HepG2 (cell line): ENCODE measurements around the gene DDX50. TPM values are rescaled to one million over a fixed set of nuclear protein-coding genes. Genes with fewer than 3 reads are reported as not detected.

Experiments used
- EHMT2 ChIP-seq: fragments of 200-600 bp; sonication (generic); IDR thresholded peaks from 2 replicates; pipeline ENCODE4 v1.7.0; 2017; ENCODE audit warnings: antibody characterized with exemption, low read depth, low read length, borderline replicate concordance
- FOXO4 ChIP-seq: sonication (generic); formaldehyde crosslinking; conservative IDR thresholded peaks from 2 replicates; pipeline ENCODE4 v1.8.1; 2023; ENCODE audit warnings: missing genetic modification reagents
- IKZF5 ChIP-seq: IDR thresholded peaks from 2 replicates; pipeline ENCODE4 v1.6.1; 2018; ENCODE audit warnings: missing genetic modification reagents, mild to moderate bottlenecking, missing compliant biosample characterization
- STAG1 ChIP-seq: sonication (generic); formaldehyde crosslinking; IDR thresholded peaks from 2 replicates; pipeline ENCODE4 v1.4.0; 2020; ENCODE audit warnings: missing genetic modification reagents
- ZNF264 ChIP-seq: sonication (generic); formaldehyde crosslinking; IDR thresholded peaks from 2 replicates; pipeline ENCODE4 v1.4.0; 2020; ENCODE audit warnings: missing genetic modification reagents
- polyA plus RNA-seq, 8 experiments: library from polyadenylated mRNA; depleted of rRNA in 3 of 8; stranded (reverse) in 7 of 8; unstranded in 1 of 8; fragments of >200 nt; fragmentation: Illumina TruSeq in 4 of 8; extraction: Trizol in 4 of 8; gene quantifications; 2 replicates each; pipeline versions ENCODE4 v1.2.1 to v1.2.3, GENCODE V29; 2011 to 2016; ENCODE audit warnings: low read depth in 4 of 8, missing spikeins in 1 of 8, mixed read lengths in 1 of 8; ENCODE audit not compliant: insufficient read depth in 1 of 8
- total RNA-seq, 5 experiments: library from RNA; depleted of rRNA; stranded (reverse); fragments of >200 nt; fragmentation: Illumina TruSeq; extraction: Trizol; gene quantifications; 2 replicates each; pipeline ENCODE4 v1.2.3, GENCODE V29; 2016; ENCODE audit warnings: low read depth in 1 of 5
- TF ChIP-seq, protein P1 (sequence below): sonication (generic); formaldehyde crosslinking; IDR thresholded peaks from 2 replicates; pipeline ENCODE4 v1.5.0; 2020; ENCODE audit warnings: missing genetic modification reagents, mild to moderate bottlenecking, borderline replicate concordance
- TF ChIP-seq, protein P2 (sequence below): sonication (generic); formaldehyde crosslinking; IDR thresholded peaks from 2 replicates; pipeline ENCODE4 v1.5.1; 2020; ENCODE audit warnings: mild to moderate bottlenecking, missing genetic modification reagents, moderate library complexity
- TF ChIP-seq, protein P3 (sequence below): sonication (generic); formaldehyde crosslinking; IDR thresholded peaks from 2 replicates; pipeline ENCODE4 v1.4.0; 2020; ENCODE audit warnings: missing genetic modification reagents, mild to moderate bottlenecking, borderline replicate concordance
- TF ChIP-seq, protein P4 (sequence below): sonication (generic); formaldehyde crosslinking; IDR thresholded peaks from 2 replicates; pipeline ENCODE4 v1.8.0; 2022; ENCODE audit warnings: mild to moderate bottlenecking, missing genetic modification reagents
- TF ChIP-seq, protein P5 (sequence below): sonication (generic); formaldehyde crosslinking; IDR thresholded peaks from 2 replicates; pipeline ENCODE4 v1.4.0; 2020; ENCODE audit warnings: missing genetic modification reagents

DDX50 gene
- total and polyA plus RNA-seq, 2 of the 13 experiments (the other 11 are each of a cell fraction or from before 2014, with no cell fraction given) = 19.0 to 38.2 TPM

GRCh38 chr10:68876246-68877138 lies 24.6 kb upstream of the DDX50 start (continued):
- TF ChIP-seq, protein P1, sequence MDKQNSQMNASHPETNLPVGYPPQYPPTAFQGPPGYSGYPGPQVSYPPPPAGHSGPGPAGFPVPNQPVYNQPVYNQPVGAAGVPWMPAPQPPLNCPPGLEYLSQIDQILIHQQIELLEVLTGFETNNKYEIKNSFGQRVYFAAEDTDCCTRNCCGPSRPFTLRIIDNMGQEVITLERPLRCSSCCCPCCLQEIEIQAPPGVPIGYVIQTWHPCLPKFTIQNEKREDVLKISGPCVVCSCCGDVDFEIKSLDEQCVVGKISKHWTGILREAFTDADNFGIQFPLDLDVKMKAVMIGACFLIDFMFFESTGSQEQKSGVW = no peak
- TF ChIP-seq, protein P2, sequence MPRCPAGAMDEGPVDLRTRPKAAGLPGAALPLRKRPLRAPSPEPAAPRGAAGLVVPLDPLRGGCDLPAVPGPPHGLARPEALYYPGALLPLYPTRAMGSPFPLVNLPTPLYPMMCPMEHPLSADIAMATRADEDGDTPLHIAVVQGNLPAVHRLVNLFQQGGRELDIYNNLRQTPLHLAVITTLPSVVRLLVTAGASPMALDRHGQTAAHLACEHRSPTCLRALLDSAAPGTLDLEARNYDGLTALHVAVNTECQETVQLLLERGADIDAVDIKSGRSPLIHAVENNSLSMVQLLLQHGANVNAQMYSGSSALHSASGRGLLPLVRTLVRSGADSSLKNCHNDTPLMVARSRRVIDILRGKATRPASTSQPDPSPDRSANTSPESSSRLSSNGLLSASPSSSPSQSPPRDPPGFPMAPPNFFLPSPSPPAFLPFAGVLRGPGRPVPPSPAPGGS (CRISPR knock-in tag) = no peak
- TF ChIP-seq STAG1 = peak; percentile 22
- TF ChIP-seq, protein P3, sequence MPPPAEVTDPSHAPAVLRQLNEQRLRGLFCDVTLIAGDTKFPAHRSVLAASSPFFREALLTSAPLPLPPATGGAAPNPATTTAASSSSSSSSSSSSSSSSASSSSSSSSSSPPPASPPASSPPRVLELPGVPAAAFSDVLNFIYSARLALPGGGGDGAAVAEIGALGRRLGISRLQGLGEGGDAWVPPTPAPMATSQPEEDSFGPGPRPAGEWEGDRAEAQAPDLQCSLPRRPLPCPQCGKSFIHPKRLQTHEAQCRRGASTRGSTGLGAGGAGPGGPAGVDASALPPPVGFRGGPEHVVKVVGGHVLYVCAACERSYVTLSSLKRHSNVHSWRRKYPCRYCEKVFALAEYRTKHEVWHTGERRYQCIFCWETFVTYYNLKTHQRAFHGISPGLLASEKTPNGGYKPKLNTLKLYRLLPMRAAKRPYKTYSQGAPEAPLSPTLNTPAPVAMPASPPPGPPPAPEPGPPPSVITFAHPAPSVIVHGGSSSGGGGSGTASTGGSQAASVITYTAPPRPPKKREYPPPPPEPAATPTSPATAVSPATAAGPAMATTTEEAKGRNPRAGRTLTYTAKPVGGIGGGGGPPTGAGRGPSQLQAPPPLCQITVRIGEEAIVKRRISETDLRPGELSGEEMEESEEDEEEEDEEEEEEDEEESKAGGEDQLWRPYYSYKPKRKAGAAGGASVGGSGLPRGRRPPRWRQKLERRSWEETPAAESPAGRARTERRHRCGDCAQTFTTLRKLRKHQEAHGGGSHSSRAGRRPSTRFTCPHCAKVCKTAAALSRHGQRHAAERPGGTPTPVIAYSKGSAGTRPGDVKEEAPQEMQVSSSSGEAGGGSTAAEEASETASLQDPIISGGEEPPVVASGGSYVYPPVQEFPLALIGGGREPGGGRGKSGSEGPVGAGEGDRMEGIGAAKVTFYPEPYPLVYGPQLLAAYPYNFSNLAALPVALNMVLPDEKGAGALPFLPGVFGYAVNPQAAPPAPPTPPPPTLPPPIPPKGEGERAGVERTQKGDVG (CRISPR knock-in tag) = peak; percentile 26; the same call in 1 of the 2 replicates
- peak; percentile 69; the same call in 1 of the 2 replicates for TF ChIP-seq ZNF264
- no peak for TF ChIP-seq FOXO4 (CRISPR knock-in tag)
- TF ChIP-seq, protein P4, sequence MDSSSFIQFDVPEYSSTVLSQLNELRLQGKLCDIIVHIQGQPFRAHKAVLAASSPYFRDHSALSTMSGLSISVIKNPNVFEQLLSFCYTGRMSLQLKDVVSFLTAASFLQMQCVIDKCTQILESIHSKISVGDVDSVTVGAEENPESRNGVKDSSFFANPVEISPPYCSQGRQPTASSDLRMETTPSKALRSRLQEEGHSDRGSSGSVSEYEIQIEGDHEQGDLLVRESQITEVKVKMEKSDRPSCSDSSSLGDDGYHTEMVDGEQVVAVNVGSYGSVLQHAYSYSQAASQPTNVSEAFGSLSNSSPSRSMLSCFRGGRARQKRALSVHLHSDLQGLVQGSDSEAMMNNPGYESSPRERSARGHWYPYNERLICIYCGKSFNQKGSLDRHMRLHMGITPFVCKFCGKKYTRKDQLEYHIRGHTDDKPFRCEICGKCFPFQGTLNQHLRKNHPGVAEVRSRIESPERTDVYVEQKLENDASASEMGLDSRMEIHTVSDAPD (CRISPR knock-in tag) = peak; percentile 21; the same call in 1 of the 2 replicates
- peak; percentile 98 for TF ChIP-seq IKZF5
- 0 out of 2 replicates have a peak, but pooled peaks have one; percentile 18 for TF ChIP-seq EHMT2
- TF ChIP-seq, protein P5, sequence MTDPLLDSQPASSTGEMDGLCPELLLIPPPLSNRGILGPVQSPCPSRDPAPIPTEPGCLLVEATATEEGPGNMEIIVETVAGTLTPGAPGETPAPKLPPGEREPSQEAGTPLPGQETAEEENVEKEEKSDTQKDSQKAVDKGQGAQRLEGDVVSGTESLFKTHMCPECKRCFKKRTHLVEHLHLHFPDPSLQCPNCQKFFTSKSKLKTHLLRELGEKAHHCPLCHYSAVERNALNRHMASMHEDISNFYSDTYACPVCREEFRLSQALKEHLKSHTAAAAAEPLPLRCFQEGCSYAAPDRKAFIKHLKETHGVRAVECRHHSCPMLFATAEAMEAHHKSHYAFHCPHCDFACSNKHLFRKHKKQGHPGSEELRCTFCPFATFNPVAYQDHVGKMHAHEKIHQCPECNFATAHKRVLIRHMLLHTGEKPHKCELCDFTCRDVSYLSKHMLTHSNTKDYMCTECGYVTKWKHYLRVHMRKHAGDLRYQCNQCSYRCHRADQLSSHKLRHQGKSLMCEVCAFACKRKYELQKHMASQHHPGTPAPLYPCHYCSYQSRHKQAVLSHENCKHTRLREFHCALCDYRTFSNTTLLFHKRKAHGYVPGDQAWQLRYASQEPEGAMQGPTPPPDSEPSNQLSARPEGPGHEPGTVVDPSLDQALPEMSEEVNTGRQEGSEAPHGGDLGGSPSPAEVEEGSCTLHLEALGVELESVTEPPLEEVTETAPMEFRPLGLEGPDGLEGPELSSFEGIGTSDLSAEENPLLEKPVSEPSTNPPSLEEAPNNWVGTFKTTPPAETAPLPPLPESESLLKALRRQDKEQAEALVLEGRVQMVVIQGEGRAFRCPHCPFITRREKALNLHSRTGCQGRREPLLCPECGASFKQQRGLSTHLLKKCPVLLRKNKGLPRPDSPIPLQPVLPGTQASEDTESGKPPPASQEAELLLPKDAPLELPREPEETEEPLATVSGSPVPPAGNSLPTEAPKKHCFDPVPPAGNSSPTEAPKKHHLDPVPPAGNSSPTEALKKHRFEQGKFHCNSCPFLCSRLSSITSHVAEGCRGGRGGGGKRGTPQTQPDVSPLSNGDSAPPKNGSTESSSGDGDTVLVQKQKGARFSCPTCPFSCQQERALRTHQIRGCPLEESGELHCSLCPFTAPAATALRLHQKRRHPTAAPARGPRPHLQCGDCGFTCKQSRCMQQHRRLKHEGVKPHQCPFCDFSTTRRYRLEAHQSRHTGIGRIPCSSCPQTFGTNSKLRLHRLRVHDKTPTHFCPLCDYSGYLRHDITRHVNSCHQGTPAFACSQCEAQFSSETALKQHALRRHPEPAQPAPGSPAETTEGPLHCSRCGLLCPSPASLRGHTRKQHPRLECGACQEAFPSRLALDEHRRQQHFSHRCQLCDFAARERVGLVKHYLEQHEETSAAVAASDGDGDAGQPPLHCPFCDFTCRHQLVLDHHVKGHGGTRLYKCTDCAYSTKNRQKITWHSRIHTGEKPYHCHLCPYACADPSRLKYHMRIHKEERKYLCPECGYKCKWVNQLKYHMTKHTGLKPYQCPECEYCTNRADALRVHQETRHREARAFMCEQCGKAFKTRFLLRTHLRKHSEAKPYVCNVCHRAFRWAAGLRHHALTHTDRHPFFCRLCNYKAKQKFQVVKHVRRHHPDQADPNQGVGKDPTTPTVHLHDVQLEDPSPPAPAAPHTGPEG = 0 out of 2 replicates have a peak, but pooled peaks have one; percentile 13
